GM12874 (cell line): ENCODE results near the gene DOK3.

ENCODE experiments used
- TF ChIP-seq, protein P1 (sequence below): IDR thresholded peaks from 2 replicates; pipeline ENCODE4 v1.5.1; 2011; ENCODE audit warnings: low read depth, mild to moderate bottlenecking, control low read depth, low read length, moderate library complexity; ENCODE audit not compliant: insufficient read depth

Gene DOK3

DNA sequence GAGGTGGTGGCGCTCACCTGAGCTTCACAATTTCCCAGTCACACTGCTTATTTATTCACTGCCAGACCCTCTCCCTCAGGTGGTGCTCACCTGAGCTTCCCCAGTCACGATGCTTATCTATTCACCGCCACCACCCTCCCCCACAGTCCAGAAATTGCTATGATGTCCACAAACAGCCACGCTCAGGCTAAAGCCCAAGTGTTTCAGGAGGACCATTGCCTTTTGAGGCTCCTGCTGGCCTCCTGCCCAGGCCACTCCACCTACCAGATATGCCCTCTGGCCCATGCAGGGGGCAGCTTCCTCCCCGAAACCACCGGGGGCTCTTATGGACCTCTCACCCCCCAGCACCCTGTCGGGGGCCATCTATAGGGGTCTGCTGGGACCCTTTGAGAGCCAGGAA lies 16.8 kb downstream of the DOK3 start:
- TF ChIP-seq, protein P1, sequence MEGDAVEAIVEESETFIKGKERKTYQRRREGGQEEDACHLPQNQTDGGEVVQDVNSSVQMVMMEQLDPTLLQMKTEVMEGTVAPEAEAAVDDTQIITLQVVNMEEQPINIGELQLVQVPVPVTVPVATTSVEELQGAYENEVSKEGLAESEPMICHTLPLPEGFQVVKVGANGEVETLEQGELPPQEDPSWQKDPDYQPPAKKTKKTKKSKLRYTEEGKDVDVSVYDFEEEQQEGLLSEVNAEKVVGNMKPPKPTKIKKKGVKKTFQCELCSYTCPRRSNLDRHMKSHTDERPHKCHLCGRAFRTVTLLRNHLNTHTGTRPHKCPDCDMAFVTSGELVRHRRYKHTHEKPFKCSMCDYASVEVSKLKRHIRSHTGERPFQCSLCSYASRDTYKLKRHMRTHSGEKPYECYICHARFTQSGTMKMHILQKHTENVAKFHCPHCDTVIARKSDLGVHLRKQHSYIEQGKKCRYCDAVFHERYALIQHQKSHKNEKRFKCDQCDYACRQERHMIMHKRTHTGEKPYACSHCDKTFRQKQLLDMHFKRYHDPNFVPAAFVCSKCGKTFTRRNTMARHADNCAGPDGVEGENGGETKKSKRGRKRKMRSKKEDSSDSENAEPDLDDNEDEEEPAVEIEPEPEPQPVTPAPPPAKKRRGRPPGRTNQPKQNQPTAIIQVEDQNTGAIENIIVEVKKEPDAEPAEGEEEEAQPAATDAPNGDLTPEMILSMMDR, result no peak

DNA sequence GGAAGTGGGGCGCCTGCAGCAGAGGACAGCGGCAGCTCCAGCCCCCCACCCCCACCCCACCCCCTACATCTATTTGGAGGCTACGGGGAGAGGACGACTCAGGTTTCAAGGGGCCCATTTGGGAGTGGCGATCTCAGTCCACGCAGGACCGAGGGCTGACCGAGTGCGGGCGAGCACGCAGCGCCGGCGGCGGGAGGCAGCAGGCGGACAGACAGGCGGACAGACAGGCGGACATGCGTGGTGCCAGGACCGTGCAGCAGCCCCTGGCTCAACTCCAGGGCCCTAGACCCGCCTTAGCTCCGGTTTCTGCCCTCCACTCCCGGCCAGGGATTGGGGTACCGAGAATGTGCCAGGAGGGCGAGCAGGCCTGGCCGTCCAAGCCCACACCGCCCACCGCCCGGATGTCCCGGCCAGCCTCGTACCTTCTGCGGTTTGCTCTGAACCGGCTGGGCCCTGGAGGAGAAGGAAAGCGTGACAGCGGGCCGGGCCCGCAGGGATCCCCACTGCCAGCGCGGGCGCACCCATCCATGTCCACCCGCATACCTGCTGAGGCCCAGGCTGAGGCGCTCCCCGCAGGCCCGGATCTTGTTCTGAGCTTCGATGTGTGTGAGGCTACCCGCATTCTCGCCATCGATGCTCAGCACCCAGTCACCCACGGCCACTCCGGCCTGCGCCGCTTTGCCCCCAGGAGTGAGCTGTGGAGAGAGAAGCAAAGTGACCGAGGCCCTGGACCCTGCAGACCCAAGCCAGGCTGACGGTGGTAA lies 17.5 kb downstream of the DOK3 start:
- TF ChIP-seq, protein P1, result no peak

DNA sequence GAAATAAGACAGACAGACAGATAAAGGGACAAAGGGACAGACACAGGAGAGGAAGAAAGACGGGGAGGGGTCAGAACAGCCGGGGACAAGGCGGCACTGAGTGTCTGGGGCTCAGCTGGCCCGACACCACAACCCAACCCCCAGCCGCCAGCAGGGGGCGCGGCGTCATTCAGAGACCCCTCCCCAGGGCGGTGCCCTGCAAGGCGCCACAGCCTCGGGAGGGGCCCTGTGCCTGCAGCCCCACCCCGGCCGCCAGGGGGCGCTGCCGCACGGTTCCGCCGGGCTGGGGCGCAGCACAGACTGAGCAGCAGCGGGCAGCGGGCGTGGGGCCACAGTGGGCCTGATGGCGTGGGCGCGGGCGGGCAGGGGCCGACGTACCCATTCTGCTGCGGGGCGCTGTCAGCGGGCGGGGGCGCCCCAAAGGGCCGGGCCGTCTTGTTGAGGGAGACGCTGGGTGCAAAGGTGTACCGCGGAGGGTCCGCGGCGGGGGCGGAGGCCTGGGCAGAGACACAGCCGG lies 18.1 kb downstream of the DOK3 start:
- TF ChIP-seq, protein P1, result peak; percentile 54

DNA sequence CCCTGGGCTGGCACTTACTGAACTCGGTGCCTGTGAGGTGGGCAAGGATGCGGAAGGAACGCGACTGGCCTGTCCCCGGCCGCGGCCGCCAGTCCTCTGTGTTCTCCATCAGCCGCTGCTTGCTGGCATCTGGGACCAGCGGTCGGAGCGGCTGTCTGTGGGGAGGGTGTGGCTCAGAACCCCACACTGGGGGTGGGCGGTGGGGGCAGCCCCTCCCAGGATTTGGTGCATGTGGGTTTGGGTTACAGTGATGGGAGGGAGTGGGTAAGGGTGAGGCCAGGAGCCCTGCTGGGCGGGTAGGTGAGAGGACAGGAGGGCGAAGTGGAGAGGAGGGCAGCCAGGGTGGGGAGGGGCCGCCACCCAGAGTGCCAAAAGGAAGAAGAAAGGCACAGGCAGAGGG lies 18.6 kb downstream of the DOK3 start:
- TF ChIP-seq, protein P1, result no peak

DNA sequence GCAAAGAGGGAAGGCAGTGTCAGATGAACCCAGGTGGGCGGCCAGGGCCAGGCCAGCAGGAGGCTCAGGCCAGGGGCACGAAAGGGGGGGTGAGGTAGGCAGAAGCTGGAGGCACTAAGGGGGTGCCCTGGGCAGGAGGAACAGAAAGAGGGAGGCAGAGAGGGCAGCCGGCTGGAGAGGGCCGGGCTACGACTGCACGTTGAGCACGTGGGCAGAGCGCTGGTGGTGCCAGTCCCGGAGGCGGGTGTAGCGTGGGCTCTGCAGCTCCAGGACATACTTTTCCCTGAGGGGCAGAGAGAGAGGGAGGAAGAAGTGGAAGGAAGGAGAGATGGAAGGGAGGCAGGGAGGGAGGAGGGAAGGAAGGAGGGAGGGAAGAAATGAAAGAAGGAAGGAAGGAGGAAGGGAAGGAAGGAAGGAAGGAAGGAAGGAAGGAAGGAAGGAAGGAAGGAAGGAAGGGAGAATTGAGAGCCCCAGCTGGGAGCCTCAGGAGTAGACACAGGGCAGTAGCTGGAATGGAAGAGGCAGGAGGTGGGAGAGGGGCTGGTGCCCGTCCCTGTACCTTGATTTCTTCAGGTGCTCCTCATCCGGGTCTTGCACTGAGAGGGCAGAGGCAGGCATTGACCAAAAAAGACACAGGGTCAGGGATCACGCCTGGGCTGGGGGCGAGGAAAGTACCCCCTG lies 19.2 kb downstream of the DOK3 start:
- TF ChIP-seq, protein P1, result no peak

DNA sequence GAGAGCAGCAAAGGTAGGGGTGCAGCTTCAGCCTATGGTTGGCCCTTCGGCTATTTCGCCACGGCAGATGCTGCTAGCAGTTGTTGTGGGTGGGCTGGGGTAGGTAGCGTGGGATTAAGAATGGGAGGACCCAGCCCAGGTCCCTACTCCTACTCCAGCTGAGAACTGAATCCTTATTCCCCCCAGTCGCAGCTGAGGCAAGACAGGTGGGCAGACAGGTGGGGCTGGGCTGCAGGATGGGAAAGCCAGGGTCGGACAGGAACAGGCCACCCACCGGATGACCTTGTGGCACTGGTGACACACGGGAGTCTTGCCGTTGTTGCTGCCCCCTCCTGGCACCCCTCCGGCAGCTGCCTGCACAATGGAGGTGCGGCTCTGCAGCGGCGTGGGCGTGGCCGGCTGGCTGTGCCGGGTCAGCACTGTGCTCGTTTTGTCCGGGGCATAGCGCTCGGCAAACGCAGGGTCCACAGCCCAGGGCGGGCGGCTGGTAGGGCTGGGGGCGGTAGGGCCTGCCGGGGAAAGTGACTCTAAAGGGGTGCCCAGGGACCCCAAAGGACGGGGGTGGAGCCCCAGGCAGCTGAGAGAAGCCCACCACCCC lies 20.4 kb downstream of the DOK3 start:
- TF ChIP-seq, protein P1, result no peak

DNA sequence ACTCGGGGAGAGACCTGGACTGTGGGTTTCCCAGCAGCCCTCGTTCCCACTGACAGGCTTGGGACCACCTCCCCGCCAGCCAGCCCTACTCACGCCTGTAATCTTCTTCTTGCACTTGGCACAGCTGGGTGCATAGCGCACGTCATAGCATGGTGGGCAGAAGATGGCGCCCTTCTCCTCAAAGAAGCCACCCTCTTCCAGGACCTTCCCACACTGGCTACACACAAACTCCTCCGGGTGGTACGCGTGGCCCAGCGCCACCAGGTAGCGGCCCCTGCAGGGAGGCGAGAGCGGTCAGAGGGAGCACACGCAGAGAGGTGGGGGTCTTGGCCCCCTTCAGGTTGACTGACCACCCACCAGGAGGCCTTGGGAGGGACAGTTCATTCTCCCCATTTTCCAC lies 21.7 kb downstream of the DOK3 start:
- TF ChIP-seq, protein P1, result no peak
